IMR-90 (cell line): ENCODE measurements around the gene GMPPA. TPM values are rescaled to one million over a fixed set of nuclear protein-coding genes. Genes with fewer than 3 reads are reported as not detected.

ENCODE experiments used
- ATAC-seq: fragments of 200-7000 bp; cut with Tn5 transposase; 2 replicates; pipeline ENCODE4 v1.9.1; 2020; ENCODE audit warnings: low read depth, mild to moderate bottlenecking, moderate library complexity
- BruUV-seq: library from RNA; stranded (reverse); fragments of 400-500 nt; replicated peaks from 2 replicates; lab custom pipeline; 2021; lab: Mats Ljungman, UMichigan
- CTCF ChIA-PET: fragments of 300-600 bp; formaldehyde crosslinking; extraction: SDS; loops from one replicate; lab custom pipeline; 2021; ENCODE audit warnings: antibody characterized with exemption; lab: Yijun Ruan, JAX
- POLR2A ChIA-PET: fragments of 300-600 bp; sonication (Branson Sonifier 250); formaldehyde crosslinking; loops from one replicate; lab custom pipeline; 2022; ENCODE audit warnings: antibody characterized with exemption; ENCODE audit not compliant: unreplicated experiment; lab: Charles Lee
- DNase-seq: peaks from one replicate; pipeline ENCODE4 v3.0.0; 2013
- H2AFZ ChIP-seq: replicated peaks from 2 replicates; pipeline ENCODE3; 2013; ENCODE audit warnings: low read length, mild to moderate bottlenecking; ENCODE audit not compliant: poor library complexity
- H2AK5ac ChIP-seq: 2 replicates; pipeline ENCODE4 v1.6.1; 2013; ENCODE audit warnings: low read depth, low read length, inconsistent platforms
- H2AK9ac ChIP-seq: replicated peaks from 2 replicates; pipeline ENCODE3; 2013; ENCODE audit warnings: mild to moderate bottlenecking, low read depth, low read length, moderate library complexity; ENCODE audit not compliant: poor library complexity
- H2BK120ac ChIP-seq: 2 replicates; pipeline ENCODE4 v1.6.1; 2013; ENCODE audit warnings: low read depth, low read length, inconsistent platforms
- H2BK15ac ChIP-seq: 3 replicates; pipeline ENCODE4 v1.6.1; 2013; ENCODE audit warnings: low read depth, low read length, inconsistent platforms
- H2BK20ac ChIP-seq: 2 replicates; pipeline ENCODE4 v1.6.1; 2013; ENCODE audit warnings: low read depth, mild to moderate bottlenecking, inconsistent platforms, low read length, moderate library complexity
- H2BK5ac ChIP-seq: 2 replicates; pipeline ENCODE4 v1.6.1; 2013; ENCODE audit warnings: mild to moderate bottlenecking, low read depth, low read length, inconsistent platforms; ENCODE audit not compliant: poor library complexity, severe bottlenecking
- H3K14ac ChIP-seq: replicated peaks from 2 replicates; pipeline ENCODE4 v1.6.1; 2013; ENCODE audit warnings: low read depth, low read length, inconsistent platforms
- H3K18ac ChIP-seq: 2 replicates; pipeline ENCODE4 v1.6.1; 2013; ENCODE audit warnings: low read depth, low read length, control low read depth
- H3K23ac ChIP-seq: 2 replicates; pipeline ENCODE4 v1.6.1; 2013; ENCODE audit warnings: low read depth, low read length, inconsistent platforms
- H3K27ac ChIP-seq: 2 replicates; pipeline ENCODE4 v1.5.1; 2013; ENCODE audit warnings: mild to moderate bottlenecking, control low read depth, low read length; ENCODE audit not compliant: insufficient read depth
- H3K27me3 ChIP-seq: 2 replicates; pipeline ENCODE4 v1.6.1; 2013; ENCODE audit warnings: low read length; ENCODE audit not compliant: control insufficient read depth, insufficient read depth
- H3K36me3 ChIP-seq: 2 replicates; pipeline ENCODE4 v1.6.1; 2013; ENCODE audit warnings: low read length, mixed read lengths; ENCODE audit not compliant: control insufficient read depth, insufficient read depth
- H3K4ac ChIP-seq: 2 replicates; pipeline ENCODE4 v1.6.1; 2013; ENCODE audit warnings: low read depth, low read length, inconsistent platforms
- H3K4me1 ChIP-seq: 2 replicates; pipeline ENCODE4 v1.6.1; 2013; ENCODE audit warnings: low read length, mixed read lengths; ENCODE audit not compliant: control insufficient read depth, insufficient read depth
- H3K4me2 ChIP-seq: 2 replicates; pipeline ENCODE4 v1.6.1; 2013; ENCODE audit warnings: low read depth, mild to moderate bottlenecking, control low read depth, low read length, moderate library complexity
- H3K4me3 ChIP-seq: 2 replicates; pipeline ENCODE4 v1.5.1; 2013; ENCODE audit warnings: low read depth, mild to moderate bottlenecking, control low read depth, low read length, moderate library complexity; ENCODE audit not compliant: insufficient read depth
- H3K56ac ChIP-seq: 2 replicates; pipeline ENCODE4 v1.6.1; 2013; ENCODE audit warnings: low read length, inconsistent platforms; ENCODE audit not compliant: insufficient read depth; ENCODE audit errors: extremely low read depth
- H3K79me1 ChIP-seq, 2 experiments: 2 replicates each; pipeline ENCODE4 v1.6.1; 2013; ENCODE audit warnings: low read length in 2 of 2, inconsistent platforms in 1 of 2, low read depth in 1 of 2
- H3K9ac ChIP-seq: 2 replicates; pipeline ENCODE4 v1.6.1; 2013; ENCODE audit warnings: low read depth, low read length, control low read depth
- H3K9me1 ChIP-seq: 2 replicates; pipeline ENCODE4 v1.6.1; 2013; ENCODE audit warnings: low read length, inconsistent platforms; ENCODE audit not compliant: insufficient read depth
- H3K9me3 ChIP-seq: 2 replicates; pipeline ENCODE4 v1.6.1; 2013; ENCODE audit warnings: low read length; ENCODE audit not compliant: control insufficient read depth, insufficient read depth
- H4K20me1 ChIP-seq: 2 replicates; pipeline ENCODE4 v1.6.1; 2013; ENCODE audit warnings: low read length, inconsistent platforms; ENCODE audit not compliant: insufficient read depth
- H4K5ac ChIP-seq: 2 replicates; pipeline ENCODE4 v1.6.1; 2013; ENCODE audit warnings: mild to moderate bottlenecking, low read depth, low read length, control low read depth
- H4K8ac ChIP-seq, 2 experiments: 2 replicates each; pipeline ENCODE4 v1.6.1; 2013; ENCODE audit warnings: low read depth in 2 of 2, low read length in 2 of 2, control low read depth in 1 of 2, inconsistent platforms in 1 of 2
- H4K91ac ChIP-seq: 2 replicates; pipeline ENCODE4 v1.6.1; 2013; ENCODE audit warnings: low read depth, low read length, inconsistent platforms; ENCODE audit not compliant: insufficient read depth
- BHLHE40 ChIP-seq: fragments of 150-350 bp; IDR thresholded peaks from 2 replicates; pipeline ENCODE4 v1.6.1; 2016; ENCODE audit warnings: mild to moderate bottlenecking, low read depth, low read length
- CEBPB ChIP-seq: IDR thresholded peaks from 2 replicates; pipeline ENCODE4 v1.6.1; 2012; ENCODE audit warnings: low read depth, low read length, improper control_type of control experiment
- CTCF ChIP-seq: conservative IDR thresholded peaks from 2 replicates; pipeline ENCODE4 v1.5.1; 2012; ENCODE audit warnings: mild to moderate bottlenecking, low read depth, low read length, improper control_type of control experiment
- MXI1 ChIP-seq: IDR thresholded peaks from 2 replicates; pipeline ENCODE4 v1.6.1; 2012; ENCODE audit warnings: low read depth, mild to moderate bottlenecking, low read length, moderate library complexity, borderline replicate concordance
- NFE2L2 ChIP-seq: fragments of 150-350 bp; IDR thresholded peaks from 2 replicates; pipeline ENCODE4 v1.6.1; 2016; ENCODE audit warnings: low read depth, mild to moderate bottlenecking, low read length
- RCOR1 ChIP-seq: IDR thresholded peaks from 2 replicates; pipeline ENCODE4 v1.6.1; 2012; ENCODE audit warnings: mild to moderate bottlenecking, low read length, improper control_type of control experiment; ENCODE audit not compliant: insufficient replicate concordance
- RFX5 ChIP-seq: IDR thresholded peaks from 2 replicates; pipeline ENCODE4 v1.8.0; 2012; ENCODE audit warnings: low read depth, mild to moderate bottlenecking, low read length, moderate library complexity
- SMC3 ChIP-seq: fragments of 150-350 bp; IDR thresholded peaks from 2 replicates; pipeline ENCODE4 v1.6.1; 2016; ENCODE audit warnings: low read depth, mild to moderate bottlenecking, antibody characterized with exemption, low read length, moderate library complexity
- USF2 ChIP-seq: fragments of 150-350 bp; IDR thresholded peaks from 2 replicates; pipeline ENCODE4 v1.6.1; 2017; ENCODE audit warnings: mild to moderate bottlenecking, antibody characterized with exemption, low read length, low read depth
- WGBS, 2 experiments: methylation state at CpG; one replicate each; pipeline versions ENCODE4 v1.1.5 to v1.1.7; 2013; ENCODE audit warnings: missing lambda C conversion rate in 2 of 2; ENCODE audit not compliant: insufficient read length in 1 of 2; ENCODE audit errors: extremely low coverage in 2 of 2; 5-methylcytosine and 5-hydroxymethylcytosine counted together
- dilution Hi-C: fragments of 300-500 bp; cut with HindIII; formaldehyde crosslinking; loops from one replicate; pipeline ENCODE4 v1.14.3; 2018; ENCODE audit warnings: low sequenced_read_pairs; ENCODE audit not compliant: unreplicated experiment
- in situ Hi-C: fragments of 300-500 bp; cut with MboI; formaldehyde crosslinking; loops from 3 replicates; pipeline ENCODE4 v1.14.3; 2019; ENCODE audit warnings: low sequenced_read_pairs, inconsistent platforms, mixed read lengths
- intact Hi-C: fragments of 100-400 bp; cut with micrococcal nuclease; formaldehyde crosslinking; loops from 2 replicates; pipeline ENCODE4 v1.10.0; 2022
- polyA plus RNA-seq, 3 experiments: library from polyadenylated mRNA; depleted of rRNA; stranded (reverse); fragments of >200 nt; gene quantifications; 2 replicates each; pipeline ENCODE4 v1.2.3, GENCODE V29; 2012; ENCODE audit warnings: low replicate concordance in 1 of 3
- total RNA-seq: library from RNA; depleted of rRNA; stranded (reverse); fragments of >200 nt; gene quantifications from 2 replicates; pipeline ENCODE4 v1.2.3, GENCODE V29; 2012

Gene GMPPA
- total and polyA plus RNA-seq, 2 of the 4 experiments (the other 2 are of a cell fraction), result 103 to 134 TPM

DNA sequence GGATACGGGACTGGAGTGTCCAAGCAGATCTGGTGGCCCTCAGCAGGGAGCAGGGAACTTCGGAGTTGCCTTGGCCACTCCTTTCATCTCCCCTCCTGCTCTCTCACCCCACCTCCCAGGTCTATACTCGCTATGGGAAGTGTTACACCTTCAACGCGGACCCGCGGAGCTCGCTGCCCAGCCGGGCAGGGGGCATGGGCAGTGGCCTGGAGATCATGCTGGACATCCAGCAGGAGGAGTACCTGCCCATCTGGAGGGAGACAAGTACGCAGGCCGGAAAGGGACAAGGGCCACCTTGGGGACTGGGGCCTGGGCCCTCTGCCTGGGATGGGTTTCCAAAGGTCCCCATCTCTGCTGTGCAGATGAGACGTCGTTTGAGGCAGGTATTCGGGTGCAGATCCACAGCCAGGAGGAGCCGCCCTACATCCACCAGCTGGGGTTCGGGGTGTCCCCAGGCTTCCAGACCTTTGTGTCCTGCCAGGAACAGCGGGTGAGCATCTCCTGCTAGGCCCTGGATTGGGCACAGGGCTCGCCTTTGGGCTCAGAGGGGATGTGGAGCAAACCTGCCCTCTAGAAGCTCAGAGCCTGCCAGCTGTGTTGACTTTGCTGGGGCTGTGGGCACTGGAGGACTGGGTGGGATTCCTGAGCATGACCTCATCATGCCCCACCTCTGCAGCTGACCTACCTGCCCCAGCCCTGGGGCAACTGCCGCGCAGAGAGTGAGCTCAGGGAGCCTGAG is 33.1 kb downstream of the GMPPA start:
- Histone ChIP-seq H3K27ac (no peak overlapping the region), H2BK120ac (no peak overlapping the region), H3K4me1 (no peaks in the 10 kb centered on the region), H3K9me3 (no peaks in the 10 kb centered on the region), H3K23ac (no peak overlapping the region), H2AFZ (peak overlapping the region; percentile 3), H3K9me1 (no peaks in the 10 kb centered on the region), H3K56ac (no peak overlapping the region), H3K27me3 (peaks cover 49% of the 10 kb centered on the region), H2BK5ac (no peak overlapping the region), H3K9ac (no peak overlapping the region), H2BK15ac (no peak overlapping the region), H3K79me1 (no peaks in the 10 kb centered on the region), H3K14ac (no peak overlapping the region), H3K4me3 (no peak overlapping the region), H3K4me2 (no peak overlapping the region), H4K5ac (no peak overlapping the region), H4K20me1 (no peaks in the 10 kb centered on the region), H2BK20ac (no peak overlapping the region), H3K18ac (no peak overlapping the region), H2AK9ac (no peak overlapping the region), H3K4ac (no peak overlapping the region), H4K91ac (no peak overlapping the region), H4K8ac (no peak overlapping the region), H2AK5ac (no peak overlapping the region), H3K36me3 (no peaks in the 10 kb centered on the region)
- TF ChIP-seq USF2, result no peak
- TF ChIP-seq SMC3, result no peak
- no peak for TF ChIP-seq NFE2L2
- no peak for TF ChIP-seq RCOR1
- TF ChIP-seq CEBPB, result no peak
- no peak for TF ChIP-seq RFX5
- no peak for TF ChIP-seq CTCF
- TF ChIP-seq MXI1, result no peak
- no peak for TF ChIP-seq BHLHE40
- intact Hi-C loops, result loop anchor here (5.0 kb wide), 1 partner anchor 235 kb away; no protein-coding TSS in a partner anchor
- no peak for DNase-seq
- ChIA-PET POLR2A (no interaction called here), CTCF (interaction anchor here (0.5 to 1.2 kb wide), 4 partner anchors 10 to 55 kb away, joined by 3 read pairs; no protein-coding TSS in a partner anchor)
- 78% methylated on average over 9 of the region's 20 CpGs; no CpG with 5 or more reads in 1 of the 2 experiments for WGBS, 2 experiments
- in situ Hi-C loops, result loop anchor here (5.0 kb wide), 1 partner anchor 130 kb away; no protein-coding TSS in a partner anchor
- ATAC-seq, result no peak
- dilution Hi-C loops, result no loop called here
- no TSS peak for BruUV-seq
